LoVo (cell line): ENCODE measurements around the gene RNU5B-1.

Source experiments
- DNase-seq: peaks from one replicate; pipeline ENCODE4 v3.0.0-alpha.2; 2016; ENCODE audit warnings: low spot score

RNU5B-1 gene

DNA sequence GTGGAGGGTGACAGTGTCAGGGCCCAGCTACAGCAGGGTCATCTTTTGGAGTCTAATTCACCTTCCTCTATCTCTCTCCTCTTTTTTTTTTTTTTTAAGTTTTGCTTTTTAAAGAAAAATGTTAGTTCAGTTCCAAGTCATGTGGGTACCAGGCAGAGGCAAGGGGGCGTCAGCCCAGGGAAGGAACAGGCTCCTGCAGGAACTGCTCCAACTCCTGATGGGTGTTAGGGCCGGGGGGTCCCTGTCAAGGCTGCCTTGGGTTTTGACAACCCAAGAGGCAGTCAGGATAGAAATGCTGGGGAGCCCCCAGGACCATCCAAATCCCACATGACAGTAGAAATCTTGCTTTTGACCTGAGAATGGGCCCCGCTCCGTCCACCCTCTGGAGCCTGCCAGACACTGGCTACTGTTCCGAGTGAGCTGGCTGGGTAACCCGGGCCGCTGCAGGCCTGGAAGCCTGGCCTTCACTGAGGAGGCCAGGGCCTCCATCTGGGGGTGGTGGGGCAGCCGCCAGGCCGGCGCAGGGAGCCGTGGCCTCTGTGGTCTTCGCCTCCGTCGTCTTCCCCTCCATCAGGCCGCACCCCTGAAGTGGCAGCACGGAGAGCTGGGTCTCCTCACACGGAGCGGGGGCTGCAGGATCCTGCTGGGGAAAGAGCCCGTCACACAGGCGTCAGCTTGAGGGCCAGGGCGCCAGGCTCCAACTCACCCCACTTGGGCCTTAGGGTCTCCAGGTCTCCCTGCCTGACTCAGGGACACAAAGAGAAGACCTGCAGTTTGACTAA is 24.2 kb downstream of the RNU5B-1 start:
- DNase-seq = no peak

DNA sequence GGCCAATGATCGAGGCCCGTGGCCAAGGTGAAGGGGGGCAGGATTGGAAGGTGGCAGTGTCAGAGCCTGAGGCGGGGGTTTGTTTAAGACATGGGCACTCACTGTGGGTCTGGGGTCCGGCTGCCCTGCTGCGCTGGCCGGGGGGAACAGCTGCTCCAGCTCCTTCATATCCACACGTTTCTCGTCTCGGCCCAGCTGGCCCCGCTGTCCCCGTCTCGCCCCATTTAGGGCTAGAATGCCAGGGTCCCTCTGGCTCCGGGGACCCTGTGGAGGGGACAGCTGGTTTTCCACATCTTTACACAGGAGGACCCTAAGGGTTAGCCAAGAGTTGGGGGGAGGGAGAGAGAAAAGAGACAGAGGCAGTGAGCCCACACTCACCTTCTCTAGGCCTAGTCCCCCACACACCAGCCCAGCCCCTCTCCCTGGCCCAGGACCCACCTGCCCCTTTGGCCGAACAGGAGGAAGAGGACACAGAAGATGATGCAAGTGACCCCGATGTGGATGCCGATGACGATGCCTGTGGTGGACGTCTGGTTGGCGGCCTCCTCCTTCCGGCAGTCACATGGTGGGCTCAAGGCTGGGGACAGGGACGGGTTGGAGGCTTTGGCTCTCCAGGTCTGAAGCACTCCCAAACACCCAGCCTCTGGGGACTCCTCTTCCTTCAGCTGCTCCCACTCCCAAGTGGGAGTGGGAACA is 25.0 kb downstream of the RNU5B-1 start:
- DNase-seq = no peak

DNA sequence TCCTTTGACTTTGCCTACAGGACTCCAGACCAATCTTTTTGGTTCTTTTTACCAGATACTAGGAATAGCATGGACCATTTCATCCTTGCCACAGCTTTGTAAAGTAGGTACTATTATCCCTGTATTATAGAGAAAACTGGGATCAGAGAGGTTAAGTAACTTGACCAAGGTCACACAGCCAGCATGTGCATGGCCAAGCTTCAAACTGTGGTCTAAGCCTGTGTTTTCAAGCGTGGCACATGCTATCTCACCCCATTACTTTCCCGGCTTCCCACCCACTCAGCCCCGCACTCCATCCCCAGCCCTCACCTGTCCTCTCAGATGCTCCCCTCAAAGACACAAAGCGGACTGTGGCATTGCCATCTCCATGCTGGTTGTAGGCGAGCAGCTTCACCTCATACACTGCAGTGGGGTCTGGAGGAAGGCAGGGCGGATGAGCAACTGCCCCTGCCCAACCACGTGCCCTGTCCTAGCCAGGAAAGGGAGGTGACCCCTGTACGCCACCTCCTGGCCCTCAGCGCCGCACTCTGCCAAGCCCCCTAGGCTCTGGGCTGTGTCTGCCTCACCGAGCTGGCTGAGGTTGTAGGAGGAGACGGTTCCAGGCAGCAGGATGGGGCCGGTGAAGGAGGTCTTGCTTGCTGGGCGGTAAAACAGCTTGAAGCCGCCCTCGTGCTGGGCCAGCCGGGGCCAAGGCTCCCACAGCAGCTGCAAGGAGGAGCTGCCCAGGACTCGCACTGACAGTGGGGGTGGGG is 25.7 kb downstream of the RNU5B-1 start:
- DNase-seq = no peak

DNA sequence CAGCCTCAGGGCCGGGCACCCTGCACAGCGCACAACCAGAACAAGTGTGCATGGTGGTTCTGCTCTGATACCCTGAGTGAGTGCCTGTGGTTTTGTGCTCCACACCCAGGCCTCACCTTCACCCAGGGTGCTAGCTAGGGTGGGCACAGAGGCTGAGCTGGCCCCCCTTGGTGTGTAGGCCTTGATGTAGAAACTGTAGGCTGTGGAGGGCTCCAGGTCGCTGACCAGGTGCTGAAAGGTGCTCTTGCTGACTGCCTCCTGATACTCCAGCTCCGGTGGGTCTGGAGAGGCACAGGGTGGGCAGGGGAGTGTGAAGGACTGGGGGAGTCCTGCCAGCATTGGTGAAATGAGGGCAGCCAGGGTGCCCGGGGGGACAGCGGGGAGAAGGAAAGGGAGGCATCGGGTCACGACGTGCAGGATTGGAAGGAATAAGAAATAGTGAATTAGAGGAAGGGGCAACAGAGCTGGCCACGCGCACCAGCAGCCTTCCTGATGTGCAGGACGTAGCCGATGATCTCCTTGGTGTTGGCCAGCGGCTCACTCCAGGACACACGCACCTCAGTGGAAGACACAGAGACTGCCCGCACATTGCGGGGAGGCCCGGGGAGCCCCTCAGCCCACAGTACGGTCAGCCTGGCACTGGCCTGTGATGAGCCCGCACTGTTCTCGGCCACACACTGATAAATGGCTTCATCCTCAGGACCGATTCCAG is 26.6 kb downstream of the RNU5B-1 start:
- no peak for DNase-seq

DNA sequence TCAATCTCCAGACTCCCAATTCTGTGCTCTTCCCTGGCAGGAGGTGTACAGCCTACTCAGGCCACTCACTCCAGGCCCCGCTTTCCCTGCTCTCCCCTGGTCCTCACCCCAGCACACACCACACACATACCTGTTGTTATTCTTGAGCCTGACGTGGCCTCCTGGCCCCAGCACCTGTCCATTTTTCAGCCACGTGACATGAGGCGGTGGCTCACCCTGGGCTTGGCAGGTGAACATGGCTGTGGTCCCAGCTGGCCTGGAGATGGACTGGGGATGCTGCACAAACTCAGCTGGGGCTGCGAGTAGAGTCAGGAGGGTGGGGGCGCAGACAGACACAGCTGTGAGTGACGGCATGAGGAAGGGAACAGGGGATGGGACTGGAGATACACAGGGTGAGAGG is 27.3 kb downstream of the RNU5B-1 start:
- DNase-seq = no peak

DNA sequence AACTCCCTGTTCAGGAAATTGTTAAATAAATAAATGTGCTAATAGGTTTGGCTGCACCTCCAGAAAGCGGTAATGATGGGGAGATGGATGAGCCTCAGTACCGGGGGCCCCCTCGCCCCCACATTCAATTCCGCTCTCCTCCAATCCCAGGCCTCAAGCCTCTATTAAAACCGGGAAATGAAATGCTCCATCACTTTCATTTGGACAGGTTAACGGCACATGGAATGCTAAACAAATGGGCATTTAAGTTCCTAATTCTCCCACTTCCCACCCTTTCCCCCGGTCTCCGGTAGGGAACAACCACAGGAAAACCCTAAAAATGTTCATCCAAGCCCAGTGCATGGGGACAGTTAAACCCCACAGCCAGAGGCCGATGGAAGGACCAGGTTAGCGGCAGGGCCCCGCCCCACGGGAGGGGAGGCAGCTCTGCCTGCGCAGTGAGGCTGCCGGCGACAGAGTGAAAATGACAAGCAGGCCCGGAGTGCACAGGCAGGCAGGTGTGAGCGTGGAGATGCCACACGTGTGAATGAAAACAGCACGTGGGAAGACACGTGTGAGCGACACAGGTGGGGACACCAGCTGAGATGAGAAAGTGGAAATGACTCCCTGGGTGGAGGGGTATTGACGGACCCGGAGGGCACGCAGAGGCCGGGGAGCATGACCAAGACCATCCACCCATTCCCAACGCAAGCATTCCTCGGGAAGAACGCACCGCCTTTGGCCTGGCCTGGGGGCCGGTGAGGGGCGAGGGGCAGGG is 28.1 kb downstream of the RNU5B-1 start:
- no peak for DNase-seq

DNA sequence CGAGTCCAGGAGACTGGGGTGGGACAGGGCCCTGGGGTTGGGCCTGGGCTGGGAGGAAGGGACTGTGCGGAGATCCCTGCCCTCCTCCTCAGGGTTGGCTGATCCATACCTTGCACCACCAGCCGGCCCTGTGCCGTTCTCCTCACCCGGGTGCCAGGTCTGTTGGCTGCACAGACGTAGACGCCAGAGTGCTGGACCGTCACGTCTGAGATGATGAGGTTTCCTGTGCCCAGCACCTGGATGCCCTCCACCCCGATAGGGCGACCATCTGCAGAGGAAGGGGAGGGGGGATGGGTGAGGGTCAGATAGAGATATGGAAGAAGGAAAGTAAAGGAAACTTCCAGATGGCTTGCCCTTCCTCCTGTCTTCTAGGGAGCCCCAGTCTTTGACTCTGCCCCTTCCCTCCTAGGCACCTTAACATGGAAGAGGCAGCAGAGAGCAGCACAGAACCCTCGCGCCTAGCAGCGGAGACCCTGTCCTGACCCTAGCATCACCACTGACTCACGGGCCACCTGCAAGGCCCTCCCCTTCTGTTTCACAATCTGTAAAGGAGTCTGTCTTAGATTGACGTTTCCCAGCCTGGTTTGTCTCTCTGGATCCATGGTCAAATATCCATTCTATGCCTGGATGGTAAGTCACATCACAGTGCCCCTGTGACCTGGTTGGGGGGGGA is 28.8 kb downstream of the RNU5B-1 start:
- no peak for DNase-seq

DNA sequence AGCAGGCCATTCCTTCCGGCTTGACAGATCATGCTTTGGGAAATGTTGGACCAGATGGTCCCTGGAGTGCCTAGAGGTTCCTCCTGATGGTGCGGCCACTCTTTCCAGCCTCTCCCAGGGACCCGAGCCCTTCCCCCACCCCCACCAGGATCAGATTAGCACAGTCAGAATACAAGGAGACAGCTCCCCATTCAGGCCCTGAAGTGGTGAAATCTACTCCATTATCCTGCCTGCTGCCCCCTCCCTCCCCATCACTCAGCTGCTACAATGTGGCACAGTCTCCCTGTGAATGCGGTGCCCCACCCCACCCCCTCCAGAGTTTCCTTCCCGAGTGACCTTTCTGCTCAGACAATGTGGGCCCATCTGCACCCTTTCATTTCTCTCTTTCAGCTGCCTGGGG is 29.4 kb downstream of the RNU5B-1 start:
- DNase-seq = no peak

DNA sequence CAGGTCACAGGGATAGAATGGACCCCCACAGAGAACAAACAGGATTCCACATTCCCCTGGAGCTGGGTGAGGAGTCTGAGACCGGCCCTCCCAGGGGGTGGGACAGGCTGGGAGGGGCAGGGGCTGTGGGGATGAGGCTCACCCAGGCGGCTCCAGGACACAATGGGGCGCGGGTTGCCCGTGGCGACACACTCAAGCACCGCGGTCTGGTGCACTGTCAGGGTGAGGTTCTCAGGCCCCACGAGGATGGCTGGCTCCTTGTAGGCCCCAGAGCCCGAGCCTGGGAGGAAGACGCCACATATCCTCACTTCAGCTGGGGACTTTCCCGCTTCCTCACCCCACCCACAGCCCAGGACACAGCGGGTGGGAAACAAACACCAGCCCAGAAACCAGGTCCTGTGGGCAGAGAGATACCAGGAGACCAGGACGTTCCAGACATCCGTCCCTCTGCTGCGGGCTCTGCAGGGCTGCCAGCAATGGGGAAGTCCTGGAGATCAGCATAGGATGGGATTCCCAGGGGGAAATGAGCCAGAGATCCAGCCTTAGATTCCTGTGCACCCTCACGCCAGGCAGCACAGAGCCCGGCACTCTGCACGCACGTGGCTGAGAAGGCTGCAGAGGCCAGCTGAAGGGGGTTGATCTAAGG is 30.2 kb downstream of the RNU5B-1 start:
- no peak for DNase-seq

DNA sequence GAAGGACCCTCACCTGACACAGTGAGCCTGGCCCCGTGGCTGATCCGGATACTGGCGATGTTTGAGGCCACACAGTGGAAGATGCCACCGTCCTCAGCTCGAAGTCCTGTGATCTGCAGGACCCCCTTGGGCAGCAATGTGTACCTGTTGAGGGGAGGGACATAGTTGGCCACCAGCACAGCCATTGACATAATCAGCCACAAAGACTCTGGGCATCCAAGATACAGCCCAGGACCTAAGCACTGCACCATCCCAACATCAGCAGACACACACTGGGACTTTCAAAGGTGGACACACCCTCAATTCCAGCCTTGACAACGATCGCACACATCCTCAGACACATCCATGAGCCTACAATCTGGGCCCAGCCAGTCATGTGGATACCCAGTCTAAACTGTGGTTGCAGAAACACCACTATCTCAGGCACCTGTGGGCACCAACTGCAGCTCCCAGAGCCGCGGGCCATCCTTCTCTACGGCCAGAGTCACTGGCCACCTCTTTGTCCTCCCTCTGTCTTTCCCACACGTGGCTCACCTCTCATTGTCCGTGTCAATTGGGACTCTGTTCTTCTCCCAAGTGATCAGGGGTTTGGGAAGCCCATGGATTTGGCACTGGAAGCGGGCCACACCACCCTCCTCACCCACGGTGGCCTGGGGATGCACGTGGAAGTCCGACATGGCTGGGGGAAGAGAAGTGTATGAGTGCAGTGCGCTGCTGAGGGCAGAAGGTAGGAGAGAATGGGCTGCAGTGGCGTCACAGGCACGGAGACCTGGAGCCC is 31.0 kb downstream of the RNU5B-1 start:
- no peak for DNase-seq

DNA sequence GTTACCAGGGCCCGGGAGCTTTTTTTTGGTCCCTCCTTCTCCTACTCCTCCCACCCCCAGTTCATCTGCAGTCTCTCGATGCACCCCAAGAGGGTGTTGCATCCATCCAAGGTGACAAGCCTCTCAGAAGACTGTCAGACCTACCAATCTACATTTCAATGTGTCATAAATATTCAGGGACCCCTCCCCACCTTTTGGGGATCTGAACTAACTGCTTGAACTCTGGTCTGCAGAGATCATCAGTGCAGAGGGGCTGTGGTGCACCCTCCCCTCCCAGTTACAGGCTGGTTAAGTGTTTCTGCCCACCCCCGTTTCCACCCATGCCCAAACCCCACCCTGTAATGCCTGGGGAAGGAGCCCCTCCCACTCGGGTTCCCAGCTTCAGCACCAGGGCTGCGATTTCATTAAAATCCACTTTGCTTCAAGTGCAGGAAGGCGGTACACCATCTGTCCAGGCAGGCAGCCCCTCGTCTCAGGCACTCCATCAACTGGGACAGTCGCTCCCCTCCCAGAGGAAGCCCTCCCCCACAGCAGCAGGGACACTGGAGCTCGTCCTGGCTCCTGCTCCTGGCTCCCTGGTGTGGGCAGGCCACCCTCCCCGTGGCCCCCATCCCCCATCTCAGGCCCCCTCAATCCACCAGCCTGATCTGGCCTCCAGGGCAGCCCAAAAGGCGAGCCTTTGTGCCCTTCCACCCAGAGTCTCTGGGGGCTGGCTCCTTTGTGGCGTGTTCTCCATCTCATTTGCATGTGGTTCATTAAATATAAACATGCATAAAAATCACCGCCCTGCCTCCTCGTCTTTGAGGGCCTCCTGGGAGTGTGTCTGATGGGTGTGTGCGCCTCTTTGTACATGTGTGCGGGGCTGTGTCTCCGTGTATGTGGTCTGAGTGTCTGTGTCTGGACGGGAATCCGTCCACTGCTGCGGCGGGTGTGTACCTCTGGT is 32.3 kb downstream of the RNU5B-1 start:
- DNase-seq = no peak

DNA sequence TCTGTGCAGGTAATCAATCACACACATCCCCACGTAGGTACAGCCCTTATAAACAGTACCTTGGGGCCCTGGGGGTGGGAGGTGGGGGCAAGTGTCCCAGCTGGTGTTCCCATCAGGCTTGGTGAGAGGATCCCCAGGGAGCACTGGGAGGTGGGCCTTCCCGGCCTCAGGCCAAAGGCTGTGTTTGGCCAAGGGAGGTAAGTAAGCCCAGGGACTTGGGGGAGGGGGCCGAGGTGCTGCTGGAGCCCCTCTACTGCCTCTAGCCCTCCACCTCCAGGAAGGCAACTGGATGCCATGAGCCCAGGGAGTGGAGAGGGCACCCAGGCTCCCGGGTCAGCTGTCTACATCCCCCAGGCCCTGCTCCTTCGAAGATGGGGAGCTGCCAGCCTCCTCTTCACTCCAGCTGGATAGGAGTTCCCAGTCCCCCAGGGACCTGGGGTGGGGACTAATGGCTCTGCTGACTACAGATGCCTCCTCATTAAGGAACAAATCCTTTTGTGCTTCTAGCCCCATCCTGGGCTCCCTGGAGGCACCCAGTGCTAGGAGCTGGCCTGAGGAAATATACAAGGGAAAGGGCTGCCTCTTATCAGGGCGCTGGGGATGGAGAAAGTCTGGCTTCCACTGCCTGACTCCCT is 33.1 kb downstream of the RNU5B-1 start:
- DNase-seq = no peak

DNA sequence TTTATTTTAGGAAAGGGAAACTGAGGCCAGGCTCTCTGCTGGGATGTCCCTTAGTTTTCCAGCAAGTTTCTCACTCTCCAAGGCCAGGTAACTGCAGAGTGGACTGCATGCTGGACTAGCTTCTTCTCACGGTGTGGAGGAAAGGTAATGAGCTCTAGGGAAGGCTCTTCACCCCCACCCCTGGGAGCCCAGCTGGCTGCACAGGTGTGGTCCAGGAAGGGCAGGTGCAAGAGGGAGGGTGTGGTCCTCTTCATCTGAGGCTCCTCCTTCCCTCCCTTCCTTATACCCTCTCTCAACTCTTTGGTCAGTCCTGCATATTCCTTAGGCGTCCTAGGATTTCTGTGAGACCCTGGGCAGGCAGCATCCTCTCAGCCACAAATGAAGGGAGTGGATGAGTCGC is 33.9 kb downstream of the RNU5B-1 start:
- DNase-seq = no peak

DNA sequence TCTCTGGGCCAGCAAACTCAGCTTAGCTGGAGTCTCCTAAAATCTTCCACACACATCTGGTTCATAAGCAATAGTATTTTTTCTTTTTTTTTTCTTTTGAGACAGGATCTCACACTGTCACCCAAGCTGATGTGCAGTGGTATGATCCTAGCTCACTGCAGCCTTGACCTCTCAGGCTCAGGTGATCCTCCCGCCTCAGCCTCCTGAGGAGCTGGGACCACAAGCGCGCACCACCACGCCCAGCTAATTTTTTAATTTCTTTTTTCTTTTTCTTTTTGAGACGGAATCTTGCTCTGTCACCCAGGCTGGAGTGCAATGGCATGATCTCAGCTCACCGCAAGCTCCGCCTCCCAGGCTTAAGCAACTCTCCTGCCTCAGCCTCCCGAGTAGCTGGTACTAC is 34.3 kb downstream of the RNU5B-1 start:
- DNase-seq = no peak

DNA sequence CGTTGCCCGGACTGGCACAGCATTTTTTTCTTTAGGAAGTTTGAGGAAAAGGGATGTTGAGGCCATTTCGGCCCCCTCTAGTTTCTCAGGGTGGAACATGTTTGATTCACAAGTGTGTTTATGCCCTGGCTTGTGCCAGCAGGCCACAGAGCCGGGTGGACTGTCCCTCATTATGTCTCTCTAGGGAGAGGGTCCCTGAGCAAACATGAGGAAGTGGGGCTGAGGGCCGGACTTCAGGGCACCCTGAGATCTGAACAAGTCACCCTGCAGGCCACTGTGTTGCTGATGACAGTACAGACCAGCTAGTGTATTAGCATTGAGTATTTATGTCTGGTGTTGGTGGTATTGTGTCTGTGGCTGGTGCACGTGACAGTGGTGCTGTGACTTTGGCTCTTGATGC is 34.9 kb downstream of the RNU5B-1 start:
- no peak for DNase-seq

DNA sequence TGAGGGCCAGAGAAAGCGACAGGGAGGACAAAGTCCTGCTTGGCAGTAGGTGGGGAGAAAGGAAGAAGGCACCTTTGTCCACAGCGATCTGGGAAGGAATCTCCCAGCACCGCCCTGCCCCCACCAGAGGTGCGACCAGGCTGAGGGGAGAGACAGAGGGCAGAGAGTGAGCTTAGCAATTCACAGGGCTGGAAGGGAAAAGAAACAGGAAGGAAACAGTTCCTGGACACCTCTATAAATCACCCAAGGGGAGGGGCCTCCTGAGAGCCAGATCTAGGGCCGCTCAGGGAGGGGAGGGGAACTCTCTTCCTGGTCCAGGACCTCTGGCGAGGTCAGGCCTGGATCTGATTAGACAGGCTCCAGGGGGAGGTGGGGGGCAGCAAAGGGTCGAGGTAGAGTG is 35.4 kb downstream of the RNU5B-1 start:
- no peak for DNase-seq

DNA sequence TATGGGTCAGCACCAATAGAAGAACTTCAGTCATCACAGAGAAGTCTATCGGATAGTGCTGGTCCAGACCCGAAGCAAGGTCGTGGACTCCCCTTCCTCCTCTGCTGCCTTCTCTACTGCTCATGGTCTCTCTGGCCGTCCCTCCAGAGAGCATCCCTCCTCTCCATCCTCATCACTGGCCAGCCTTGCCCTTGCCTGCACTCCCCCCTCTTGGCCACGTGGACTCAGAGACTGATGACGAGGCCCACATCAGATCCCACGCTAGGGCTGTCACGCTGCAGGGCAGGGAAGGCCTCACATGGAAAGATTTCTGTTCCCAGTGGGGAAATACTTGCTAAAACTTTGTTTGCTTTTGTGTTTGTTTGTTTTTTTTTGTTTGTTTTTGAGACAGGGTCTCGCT is 38.0 kb downstream of the RNU5B-1 start:
- DNase-seq = no peak

DNA sequence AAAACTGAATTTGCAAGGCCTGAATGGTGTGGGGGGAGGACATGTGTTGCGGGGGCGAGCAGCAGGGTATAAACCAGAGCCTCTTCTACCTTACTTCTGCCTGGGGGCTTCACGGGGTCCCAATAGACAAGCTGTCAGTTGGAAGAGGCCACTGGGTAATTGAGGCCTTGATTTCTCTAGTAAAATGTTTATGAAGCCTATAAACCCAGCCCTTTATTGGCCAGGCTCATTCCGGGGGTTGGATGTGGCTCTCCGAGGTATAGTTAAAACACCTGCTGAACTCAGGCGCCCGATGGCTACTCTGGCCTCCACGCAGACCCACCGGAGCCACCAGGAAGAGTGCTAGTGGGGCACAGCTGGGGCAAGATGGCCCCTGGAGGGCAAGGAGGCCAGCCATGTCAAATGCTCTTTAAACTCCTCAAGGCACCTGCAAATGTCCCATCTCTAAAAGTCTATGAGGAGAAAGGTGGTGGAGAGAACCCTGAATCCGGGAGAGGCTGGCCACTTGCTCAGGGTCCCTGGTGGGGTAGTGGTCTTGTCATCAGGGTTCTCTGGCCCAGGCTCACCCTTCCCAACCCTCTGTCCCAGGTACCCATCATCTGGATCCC is 39.0 kb downstream of the RNU5B-1 start:
- DNase-seq = no peak
